ENCODE data around the gene RRAD.

Gene RRAD

DNA sequence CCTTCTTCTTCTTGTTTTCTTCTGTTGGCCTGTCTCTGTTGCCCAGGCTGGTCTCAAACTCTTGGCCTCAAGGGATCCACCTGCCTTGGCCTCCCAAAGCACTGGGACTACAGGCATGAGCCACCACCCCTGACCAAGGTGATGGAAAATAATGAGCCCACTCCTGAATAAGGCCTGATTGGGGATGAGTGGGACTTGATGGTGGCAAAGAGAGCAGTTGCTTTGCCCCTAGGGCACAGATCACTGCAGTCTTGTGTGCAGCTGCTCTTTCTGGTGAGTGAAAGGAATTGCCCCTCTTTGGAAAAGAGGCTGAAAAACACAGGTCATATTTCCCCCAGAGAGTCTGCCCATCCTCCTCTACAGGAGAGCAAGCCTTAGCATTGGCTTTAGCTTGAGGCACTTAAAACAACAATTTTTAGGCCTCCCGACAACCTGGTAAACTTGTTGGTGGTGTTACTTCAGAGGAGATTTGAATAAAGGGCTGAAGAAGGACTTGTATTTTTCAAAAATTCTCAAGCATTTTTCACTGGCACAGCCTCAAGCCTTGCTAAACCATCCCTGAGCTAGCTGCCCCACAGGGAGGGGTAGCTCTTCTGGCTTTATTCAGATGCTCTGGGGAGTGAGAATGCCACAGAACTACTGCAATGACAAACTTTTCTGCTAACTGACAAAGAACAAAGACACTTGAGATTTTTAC lies 51.1 kb downstream of the RRAD start:
- peak in 1 of 2 donors; percentile 2 for DNase-seq

DNA sequence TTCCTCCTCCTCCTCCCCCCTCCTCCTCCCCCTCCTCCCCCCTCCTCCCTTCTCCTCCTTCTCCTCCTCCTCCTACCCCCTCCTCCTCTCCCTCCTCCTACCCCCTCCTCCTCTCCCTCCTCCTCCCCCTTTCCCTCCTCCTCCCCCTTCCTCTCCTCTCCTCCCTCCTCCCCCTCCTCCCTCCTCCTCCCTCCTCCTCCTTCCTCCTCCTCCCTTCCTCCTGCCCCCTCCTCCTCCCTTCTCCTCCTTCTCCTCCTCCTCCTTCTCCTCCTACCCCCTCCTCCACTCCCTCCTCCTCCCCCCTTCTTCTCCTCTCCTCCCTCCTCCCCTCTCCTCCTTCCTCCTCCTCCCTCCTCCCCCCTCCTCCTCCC lies 51.7 kb downstream of the RRAD start:
- DNase-seq: no peak

DNA sequence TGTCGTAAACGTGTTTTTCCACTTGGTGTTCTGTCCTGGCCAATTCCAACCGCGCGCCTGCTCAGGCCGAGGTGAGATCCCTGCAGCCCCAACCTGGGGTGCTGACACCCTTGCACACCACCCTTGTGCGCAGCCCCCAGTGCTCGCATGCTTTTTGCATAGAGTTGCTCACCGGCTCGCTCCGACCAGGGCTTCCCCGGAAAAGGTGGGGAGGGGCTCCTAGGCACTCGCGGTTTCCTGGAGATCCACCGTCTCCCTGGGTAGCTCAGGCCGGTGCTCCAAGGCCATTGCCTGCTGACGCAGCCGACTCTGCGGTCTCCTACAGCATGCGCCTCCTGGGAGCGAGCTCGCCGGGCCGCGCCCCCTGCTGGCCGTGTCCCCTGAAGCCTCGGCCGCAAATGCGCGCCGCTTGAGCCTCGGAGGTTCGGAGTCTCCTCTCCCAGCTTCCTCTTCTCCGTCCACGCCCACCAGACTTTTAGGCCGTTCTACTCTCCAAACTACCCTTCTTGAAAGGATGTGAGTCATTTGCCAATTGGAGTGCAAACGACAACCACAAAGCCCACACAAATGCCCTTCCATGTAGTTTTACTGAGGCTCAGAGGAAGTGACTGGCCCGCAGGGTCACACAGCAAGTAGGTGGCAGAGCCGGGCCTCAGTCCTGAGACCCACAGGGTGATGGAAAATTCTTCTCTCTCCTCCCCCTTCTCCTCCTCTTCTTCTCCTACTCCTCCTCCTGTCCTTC lies 52.2 kb downstream of the RRAD start:
- peak; percentile 87 to 92 for DNase-seq

DNA sequence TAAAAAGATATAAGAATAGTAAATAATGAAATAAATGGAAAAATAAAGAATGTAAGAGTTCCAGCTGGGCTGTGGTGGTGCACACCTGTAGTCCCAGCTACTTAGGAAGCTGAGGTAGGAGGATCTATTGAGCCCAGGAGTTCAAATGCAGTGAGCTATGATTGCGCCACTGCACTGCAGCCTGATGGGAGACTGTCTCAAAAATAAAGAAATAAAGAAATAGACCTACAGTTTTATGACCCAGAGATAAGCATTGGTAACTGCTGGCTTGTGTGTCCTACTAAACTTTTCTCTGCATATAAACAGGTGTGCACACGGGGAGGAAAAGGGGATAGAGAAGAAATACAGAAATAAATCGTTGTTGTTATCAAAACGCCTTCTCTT lies 52.8 kb downstream of the RRAD start:
- DNase-seq: no peak

DNA sequence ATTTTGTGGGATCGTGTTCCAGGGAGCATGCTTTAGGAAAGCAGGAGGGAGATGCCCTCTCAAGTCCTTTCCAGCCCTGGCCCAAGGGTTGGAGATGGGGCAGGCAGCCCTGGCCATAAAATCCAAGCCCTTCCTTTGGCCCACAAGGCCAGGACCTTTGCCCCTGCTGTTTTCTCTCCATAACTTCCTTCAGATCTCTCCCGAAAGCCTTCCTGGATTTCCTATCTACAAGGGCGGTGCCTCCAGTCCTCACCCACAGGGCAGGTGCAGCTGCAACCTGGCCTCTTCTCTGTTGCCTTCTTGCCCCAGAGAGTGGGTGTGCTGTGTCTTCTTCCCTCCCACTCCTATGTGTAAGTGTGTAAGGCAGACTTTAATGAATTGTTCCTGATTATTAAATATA lies 53.5 kb downstream of the RRAD start:
- no peak for DNase-seq
